SW480 (cell line): ENCODE results near the gene ITGB3.
A peak's percentile ranks its signal among the peaks of the same experiment; 100 is the strongest.
"Not testable (repeated sequence)": the region's sequence is repeated elsewhere in the genome, so short reads cannot be mapped to it uniquely, and the experiment has no call there.

Experiments
- DNase-seq: peaks from one replicate; pipeline ENCODE4 v3.0.0-alpha.2; 2016; ENCODE audit warnings: low spot score

Gene ITGB3

DNA sequence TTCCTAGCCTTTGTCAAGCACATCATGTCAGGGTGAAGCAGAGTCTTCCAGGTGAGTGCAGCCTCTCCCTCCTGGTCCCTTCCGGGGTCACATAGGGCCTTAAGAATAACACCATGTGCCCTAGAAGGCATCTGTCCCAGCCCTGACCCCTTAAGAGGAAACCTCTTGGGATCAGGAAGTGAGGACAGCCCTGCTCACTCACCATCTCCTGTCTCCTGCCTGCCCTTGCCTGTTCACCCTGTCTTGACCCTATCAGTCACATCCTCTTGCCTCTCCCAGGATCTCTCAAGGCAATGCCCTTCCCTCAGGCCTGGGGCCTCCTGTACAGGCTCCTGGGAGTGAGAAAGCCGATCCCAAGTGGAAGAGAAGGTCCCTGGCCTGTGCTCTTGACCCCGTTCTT is 30.6 kb upstream of the ITGB3 start:
- no peak for DNase-seq

GRCh38 chr17:47223460-47223859 is 30.2 kb upstream of the ITGB3 start:
- no peak for DNase-seq

DNA sequence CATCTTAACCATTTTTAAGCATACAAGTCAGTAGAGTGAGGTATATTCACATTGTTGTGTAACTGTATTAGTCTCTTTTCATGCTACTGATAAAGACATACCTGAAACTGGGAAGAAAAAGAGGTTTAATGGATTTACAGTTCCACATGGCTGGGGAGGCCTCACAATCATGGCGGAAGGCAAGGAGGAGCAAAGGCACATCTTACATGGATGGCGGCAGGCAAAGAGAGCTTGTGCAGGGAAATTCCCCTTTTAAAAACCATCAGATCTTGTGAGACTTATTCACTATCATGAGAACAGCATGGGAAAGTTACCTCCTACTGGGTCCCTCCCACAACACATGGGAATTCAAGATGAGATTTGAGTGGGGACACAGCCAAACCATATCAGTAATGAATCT is 29.6 kb upstream of the ITGB3 start:
- not testable (repeated sequence) for DNase-seq

DNA sequence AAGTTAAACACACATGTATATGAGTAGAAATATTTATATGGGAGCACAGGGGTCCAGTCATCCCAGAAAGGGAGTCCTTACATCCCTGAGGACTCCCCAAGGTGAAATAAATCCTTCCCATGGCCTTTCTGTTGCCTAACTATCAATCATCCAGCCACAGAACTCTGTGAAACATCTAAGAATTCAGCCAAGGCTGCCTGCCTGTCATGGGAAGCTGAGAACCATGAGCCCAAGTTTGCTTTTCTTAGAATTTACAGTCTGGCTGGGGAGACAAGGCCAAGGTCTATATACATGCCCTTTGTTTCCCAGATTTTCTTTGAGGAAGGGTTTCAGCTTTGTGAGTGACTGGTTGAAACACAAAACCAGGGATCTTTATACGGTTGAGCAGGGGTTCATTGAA is 28.7 kb upstream of the ITGB3 start:
- no peak for DNase-seq

- no peak for DNase-seq
These were observed 28.2 kb upstream of the ITGB3 start for GRCh38 chr17:47225436-47225858.

- DNase-seq: no peak
These were observed 27.5 kb upstream of the ITGB3 start for GRCh38 chr17:47225911-47226688.

GRCh38 chr17:47227862-47228261 is 25.8 kb upstream of the ITGB3 start:
- no peak for DNase-seq

DNA sequence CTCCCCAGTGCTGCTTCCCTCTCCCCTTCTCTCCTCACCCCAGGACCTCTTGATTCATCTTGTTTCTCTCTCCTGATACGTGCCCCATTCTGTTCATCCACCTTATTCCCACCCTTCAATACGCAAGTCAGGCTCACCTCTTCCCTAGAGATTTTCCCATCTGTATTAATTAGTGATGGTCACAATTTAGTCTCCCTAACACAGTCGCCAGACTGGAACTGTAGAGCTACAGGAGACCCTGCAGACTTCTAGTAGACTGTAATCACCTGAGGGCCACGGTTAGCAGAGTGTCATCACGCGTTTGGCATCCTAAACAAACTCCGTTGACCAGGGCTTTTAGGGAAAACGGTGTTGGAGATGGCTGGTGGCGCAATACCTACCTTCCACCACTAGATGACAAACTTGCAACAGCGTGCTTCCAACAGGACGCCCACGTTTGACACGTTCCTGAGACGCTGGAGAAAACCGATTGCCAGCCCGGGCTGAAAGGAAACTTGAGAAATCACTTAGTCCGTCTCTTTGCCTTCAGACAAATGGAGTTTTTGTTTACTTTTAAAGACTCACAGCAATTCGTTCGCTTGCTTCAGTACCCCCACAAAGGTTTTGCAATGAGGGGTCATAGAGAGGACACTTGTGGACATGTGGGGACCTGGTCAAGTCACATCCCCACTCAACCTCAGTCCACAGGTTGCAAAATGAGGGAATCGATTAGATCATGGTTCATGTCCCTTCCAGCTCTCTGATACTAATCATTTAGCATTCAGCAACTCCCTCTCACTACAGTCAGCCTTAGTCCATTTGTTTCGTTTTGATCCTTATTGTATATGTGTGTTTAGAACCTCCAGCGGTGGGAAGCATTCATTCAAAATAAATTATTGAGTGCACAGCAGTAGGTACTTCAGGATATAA is 23.8 kb upstream of the ITGB3 start:
- peak; percentile 87 for DNase-seq

DNA sequence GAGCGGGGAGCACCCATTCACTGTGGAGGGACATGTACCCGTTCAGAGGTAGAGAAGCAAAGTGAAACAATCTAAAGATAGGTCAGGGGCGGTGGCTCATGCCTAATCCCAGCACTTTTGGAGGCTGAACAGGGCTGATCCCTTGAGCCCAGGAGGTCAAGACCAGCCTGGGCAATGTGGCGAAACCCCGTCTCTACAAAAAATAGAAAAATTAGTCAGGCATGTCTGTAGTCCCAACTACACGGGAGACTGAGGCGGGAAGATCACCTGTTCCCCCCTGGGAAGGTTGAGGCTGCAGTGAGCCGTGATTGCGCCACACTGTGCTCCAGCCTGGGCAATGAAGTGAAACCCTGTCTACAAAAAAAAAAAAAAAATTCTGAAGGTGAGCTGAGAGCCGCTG is 22.8 kb upstream of the ITGB3 start:
- DNase-seq: no peak

DNA sequence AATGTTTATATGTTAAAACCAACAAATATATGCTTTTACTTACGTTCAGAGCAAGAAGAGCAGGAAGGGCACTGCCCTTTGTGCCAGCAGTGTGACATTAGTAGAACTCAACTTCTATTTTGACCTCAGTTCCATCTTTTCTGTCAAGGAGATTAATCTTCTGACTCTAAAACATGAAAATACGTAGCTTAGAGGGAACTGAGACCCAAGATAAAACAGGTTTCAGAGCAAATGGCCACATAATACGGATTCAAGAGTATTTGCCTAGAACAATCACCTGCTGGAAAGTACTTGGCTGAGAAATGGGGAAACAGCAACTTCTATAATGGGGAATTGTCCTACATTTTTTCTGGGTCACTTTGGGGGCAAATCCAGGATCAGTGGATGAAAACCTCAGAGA is 22.3 kb upstream of the ITGB3 start:
- no peak for DNase-seq

DNA sequence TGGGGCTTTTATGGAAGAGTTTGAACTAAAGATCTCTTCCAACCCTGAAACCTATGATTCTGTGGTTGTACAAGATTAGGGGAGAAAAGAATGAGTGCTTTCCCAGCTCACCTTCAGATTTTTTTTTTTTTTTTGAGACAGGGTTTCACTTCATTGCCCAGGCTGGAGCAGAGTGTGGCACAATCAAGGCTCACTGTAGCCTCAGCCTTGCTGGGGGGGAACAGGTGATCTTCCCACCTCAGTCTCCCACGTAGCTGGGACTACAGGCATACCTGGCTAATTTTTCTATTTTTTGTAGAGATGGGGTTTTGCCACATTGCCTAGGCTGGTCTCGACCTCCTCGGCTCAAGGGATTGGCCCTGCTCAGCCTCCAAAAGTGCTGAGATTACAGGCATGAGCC is 21.8 kb upstream of the ITGB3 start:
- DNase-seq: no peak

DNA sequence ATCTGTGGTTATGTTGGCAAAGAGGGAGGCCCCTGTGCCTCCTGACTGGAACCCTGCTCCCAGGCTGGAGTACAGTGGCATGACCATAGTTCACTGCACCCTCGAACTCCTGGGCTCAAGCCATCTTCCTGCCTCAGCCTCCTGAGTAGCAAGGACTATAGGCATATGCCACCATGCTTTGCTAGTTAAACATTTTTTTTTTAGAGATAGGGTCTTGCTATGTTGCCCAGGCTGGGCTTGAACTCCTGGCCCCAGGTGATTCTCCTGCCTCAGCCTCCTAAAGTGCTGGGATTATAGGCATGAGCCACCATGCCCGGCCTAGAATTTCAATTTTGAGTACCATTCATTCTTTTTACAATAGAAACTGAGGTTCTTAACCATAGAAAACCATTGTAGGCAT is 21.2 kb upstream of the ITGB3 start:
- DNase-seq: no peak

DNA sequence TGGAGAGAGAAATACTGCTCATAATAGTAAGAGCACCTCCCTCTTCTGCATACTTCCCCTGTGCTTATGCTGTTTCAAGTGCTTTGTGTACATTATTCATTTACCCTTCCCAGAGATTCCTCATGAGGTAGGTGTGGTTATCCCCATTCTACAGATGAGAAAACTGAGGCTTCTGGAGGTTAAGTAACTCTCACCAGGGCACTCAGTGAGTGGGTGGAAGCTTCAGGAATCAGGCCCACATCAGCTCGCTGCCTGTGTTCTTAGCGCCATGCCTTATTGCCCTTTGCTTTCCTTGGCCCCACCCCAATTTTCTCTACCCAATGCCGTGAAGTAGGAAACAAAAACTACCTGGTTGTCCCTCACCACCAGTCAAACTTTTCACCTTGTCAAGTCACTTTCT is 18.1 kb upstream of the ITGB3 start:
- no peak for DNase-seq

DNA sequence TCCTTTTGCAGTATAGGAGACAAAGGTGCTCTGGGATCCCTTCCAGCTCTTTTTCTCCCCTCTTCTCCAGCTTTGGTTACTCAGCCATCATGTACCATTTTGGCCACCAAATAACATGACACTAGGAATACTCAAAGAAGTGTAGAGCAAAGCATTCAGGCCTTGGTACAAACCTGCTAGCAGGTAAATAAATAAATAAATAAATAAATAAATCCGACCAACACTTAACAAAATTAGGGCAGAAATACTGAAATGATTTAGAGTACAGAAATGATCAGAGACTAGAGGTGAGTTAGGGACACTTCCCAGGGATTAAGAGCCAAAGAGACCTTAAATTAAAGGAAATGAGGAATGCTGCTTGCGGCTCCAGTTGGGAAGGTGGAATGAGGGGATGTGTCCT is 17.7 kb upstream of the ITGB3 start:
- DNase-seq: no peak

- DNase-seq: no peak
These were observed 15.8 kb upstream of the ITGB3 start for GRCh38 chr17:47237841-47238240.

GRCh38 chr17:47238321-47239010 is 15.2 kb upstream of the ITGB3 start:
- no peak for DNase-seq

GRCh38 chr17:47239619-47239966 is 14.0 kb upstream of the ITGB3 start:
- DNase-seq: no peak

- peak; percentile 59 for DNase-seq
These were observed 13.5 kb upstream of the ITGB3 start for GRCh38 chr17:47239967-47240651.

GRCh38 chr17:47240806-47241205 is 12.8 kb upstream of the ITGB3 start:
- DNase-seq: no peak

DNA sequence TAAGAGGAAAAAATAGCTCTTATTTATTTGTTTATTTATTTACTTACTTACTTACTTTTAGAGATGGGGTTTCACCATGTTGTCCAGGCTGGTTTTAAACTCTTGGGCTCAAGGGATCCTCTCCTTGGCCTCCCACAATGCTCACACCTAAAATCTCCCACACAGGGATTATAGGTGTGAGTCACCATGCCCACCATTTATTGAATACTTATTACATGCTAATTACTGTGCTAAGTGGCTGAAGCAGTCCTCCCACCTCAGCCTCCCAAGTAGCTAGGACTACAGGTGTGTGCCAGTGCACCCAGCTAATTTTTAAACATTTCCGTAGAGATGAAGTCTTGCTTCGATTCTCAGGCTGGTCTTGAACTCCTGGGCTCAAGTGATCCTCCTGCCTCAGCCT is 11.0 kb upstream of the ITGB3 start:
- DNase-seq: no peak

DNA sequence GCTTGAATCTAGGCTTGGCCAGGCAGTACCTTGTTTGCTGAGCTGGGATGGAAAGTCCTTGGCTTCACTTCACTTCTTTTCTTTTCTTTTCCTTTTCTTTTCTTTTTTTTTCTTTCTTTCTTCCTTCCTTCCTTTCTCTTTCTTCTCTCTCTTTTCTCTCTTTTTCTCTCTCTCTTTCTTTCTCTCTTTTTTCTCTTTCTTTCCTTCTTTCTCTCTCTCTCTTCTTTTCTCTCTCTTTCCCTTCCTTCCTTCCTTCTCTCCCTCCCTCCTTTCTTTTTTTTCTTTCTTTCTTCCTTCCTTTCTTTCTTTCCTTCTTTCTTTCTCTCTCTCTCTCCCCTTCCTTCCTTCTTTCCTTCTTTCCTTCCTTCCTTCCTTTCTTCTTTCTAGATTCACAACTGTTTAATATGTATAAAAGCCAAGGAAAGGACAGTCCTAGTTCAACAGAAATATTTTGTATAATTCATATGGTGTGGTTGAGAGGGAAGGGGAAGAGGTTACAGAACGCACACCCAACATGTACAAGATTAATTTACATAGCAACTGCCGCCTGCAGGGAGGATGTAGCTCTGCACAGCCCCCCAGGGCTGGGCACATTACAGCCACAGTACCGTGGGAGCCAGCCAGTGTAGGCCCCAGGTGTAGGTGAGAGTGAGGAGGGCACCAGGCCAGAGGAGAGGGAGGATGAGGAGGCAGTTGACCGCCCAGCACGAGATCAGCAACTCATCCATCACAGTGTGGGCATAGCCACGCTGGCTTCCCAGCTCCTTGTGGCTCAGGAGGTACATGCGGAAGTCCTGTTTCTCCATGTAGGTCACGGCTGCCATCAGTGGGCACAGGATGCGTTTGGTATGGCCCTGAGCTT is 9.7 kb upstream of the ITGB3 start:
- DNase-seq: no peak
